OCI-M2 (cell line): Measurements from ENCODE around the gene ARFGAP2.

Source experiments
- DNase-seq: peaks from one replicate; lab custom pipeline; 2025; ENCODE audit not compliant: unreplicated experiment; lab: John Stamatoyannopoulos, UW

The ARFGAP2 gene

DNA sequence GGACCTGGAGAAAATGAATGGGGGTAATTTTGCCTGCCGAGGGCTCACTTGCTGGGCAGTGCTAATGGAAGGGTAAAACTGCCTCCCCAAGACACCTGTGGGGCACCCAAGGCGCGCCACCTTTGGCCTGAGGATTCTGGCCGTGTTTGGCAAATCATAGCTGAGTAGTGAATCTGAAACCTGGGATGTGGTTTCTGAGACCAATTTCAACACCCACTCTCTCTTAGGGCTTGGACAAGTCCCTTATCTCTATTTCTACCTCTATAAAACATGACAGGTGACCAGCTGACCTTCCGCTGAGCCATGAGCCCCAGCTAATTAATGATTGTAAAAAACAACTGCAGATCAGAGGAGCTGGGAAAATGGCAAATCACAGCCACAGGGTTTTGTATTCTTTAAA is 11.0 kb upstream of the ARFGAP2 start:
- no peak for DNase-seq

DNA sequence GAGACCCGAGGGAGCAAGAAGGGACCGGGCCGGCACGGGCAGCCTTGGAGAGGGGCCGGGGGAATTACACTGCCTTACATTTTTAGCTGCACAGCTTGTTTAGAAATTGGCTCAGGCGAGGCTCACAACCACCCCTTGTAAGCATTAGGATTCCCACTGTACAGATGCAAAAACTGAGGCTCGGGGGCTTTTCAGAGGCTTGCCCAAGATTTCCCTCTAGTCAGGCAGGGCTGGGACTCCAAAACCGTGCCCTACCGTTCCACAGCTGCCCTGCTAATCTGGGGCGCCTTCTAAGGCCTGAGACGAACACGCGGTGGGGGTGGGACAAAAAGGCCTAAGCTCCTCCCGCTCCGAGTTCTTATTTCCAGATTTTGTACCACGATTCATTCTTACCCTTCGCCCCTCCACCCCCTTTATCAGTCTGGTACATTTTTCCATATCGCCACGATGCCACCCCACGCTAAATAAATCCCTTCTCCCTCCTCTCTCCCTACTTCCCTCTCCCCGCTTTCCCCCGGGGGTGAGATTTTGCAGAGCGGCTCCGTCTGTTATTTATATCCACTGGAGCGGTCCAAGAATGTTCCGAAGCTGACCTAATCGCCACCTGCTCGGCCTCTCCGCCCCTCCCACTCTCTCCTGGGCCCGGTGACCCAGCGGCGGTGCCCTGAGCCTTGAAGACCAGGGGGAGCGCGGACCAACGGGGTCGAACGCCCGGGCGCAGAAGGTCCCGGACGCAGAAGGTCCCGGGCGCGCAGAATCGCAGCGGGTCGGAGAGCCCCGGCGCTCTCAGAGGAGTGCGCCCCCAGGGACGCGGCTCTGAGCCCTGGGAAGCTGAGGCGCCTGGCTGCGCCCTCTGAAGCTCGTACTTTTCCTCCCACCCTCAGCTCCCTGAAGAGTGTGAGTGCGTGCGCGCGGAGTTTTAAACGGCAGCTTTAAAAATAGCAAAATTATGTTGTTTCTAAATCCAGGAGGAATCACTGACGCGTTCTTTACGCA is 10.3 kb upstream of the ARFGAP2 start:
- no peak for DNase-seq

DNA sequence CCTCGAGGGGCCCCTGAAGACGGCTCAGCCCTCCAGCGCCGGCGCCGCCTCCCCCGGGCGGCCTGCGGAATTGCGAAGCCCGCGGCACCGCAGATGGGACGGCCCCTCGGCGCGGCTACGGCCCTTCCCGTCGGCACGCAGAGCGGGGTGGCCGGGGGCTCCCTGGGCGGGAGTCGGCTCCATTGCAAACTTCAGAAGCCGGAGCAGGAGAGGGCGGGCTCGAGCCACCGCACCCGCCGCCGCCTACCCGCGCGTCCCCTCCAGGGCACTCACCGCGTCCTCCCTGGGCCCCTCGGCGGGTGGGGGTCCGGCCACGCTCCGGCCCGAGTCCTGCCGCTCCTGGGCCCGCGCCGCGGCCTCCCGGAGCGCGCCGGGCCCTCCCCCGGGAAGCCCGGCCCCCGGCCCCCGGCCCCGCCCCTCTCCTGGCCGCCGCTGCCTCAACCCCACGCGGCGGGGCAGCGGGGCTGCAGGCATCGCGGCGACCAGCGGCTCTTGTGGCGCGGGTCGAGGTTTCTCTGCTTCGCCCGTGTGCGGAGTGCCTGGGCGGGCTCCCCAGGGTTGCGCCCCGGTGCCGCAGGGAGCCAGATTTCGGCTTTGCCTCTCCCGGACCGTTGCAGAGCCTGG is 9.5 kb upstream of the ARFGAP2 start, which contains the start of gene PACSIN3:
Gene PACSIN3 (minus strand): TSS at position 359 of the 624 bp plus-strand sequence. CDS start 3,707 bp downstream, outside the sequence.
- no peak for DNase-seq

DNA sequence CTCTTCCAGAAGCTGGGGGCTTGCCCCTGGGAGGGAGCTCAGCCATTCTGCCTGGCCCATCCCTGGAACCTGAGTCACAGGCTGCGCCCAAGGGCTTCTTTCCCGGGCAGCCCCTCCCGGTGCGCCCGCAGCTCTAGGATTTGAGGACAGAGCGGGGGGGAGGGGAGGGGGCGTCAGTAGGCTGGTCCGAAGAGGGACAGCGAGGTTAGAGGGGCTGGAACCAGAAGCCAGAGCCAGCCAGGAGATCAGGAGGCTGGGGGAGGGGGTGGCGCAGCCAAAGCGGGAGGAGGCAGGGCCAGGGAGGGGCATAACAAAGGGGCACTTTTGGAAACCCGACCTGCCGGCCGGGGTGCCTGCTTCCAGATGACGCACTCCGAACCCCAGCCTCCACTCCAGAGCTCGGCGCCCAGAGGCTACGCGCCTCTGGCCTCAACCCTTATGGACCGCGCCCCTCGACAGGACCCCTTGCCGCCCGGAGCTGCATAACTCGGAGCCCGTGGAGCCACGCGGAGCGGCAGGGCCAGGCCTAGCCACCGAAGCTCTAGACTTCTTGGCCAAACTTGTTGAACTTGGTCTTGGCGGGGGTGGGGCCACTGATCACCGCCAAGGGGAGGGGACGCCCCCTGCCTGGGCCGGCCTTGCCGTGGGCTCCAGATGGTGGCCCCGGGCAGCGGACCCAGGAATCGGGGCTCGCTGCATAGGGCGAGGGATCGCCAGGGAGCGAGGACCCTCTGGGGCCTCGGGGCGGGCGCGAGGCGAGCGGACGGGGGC is 8.8 kb upstream of the ARFGAP2 start:
- DNase-seq, result no peak

DNA sequence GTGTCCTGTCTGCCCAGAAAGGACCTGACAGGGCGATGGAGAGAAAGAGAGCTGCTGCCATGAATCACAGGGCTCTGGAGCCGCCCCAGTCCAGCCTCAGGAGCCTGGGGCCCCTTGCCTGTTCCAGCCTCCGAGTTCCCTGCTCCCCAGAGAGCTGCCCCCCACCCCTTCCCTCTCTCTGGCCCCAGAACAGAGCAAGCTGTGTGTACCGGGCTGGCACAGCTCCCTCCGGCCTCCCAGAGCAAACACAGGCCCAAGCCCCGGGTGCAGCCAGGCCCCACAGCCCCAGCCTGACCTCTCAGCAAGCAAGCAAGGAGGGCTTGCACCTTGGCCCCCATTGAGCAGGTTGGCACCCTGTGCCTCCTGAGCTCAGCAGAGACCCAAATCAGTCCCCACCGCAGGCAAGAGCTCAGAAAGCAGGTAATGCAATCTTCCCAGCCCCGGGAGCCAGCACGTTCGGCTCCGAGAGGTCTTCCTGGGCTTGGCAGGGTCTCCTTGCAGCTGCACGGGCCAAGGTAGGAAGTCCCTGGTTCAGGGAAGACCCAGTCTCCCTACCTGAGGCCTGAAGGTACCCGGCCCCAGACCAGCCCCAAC is 8.1 kb upstream of the ARFGAP2 start:
- no peak for DNase-seq

DNA sequence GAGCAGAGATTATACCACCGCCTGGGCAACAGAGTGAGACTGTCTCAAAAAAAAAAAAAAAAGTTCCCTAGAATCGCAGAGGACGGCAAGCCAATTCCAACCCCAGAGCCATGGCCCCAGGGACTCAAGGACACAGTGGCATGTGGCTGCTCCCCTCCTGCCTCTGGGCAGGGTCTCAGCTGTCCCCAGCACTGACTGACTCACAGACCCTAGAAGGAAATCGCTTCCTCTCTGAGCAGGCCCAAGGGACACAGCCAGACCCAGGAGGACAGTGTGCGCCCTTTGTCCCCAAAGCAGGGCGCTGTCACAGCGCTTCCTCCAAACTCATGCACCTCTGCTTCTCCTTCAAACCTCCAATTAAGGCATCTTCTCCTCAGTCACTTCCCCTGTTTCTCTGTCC is 7.3 kb upstream of the ARFGAP2 start:
- DNase-seq, result no peak

DNA sequence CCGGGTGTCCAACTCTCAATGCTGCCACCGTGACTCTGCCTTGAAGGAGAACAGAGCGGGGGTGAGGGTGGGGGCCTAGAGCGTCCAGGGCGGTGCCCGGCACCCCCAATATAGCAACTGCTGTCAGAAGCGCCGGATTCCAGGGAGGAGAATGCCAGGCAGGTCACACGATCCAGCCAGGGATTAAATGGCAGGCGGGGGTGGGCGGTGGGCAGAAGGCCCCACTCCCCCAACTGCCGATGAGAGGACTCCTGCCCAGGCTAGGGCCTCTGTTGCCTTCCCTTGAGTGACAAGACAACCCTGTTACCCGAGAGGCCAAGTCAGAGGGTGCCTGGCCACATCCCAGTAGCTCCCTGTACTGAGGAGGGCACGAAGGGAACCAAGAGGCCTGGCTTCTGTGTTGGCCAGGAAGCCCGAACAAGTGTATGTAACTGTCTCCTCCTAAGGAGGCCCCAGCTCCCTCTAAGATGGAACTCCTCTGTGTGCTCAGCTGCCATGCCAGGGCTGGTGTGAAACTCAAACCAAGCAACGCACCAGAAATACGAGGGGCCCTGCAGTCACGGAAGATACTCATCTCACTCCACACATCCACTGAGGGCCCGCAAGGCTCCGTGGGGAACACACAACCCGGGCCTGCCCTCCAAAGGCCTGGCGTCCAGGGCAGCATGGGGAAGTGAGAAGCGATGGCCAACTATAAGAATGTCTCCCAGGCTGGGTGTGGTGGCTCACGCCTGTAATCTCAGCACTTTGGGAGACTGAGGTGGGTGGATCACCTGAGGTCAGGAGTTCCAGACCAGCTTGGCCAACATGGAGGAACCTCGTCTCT is 6.6 kb upstream of the ARFGAP2 start:
- no peak for DNase-seq

DNA sequence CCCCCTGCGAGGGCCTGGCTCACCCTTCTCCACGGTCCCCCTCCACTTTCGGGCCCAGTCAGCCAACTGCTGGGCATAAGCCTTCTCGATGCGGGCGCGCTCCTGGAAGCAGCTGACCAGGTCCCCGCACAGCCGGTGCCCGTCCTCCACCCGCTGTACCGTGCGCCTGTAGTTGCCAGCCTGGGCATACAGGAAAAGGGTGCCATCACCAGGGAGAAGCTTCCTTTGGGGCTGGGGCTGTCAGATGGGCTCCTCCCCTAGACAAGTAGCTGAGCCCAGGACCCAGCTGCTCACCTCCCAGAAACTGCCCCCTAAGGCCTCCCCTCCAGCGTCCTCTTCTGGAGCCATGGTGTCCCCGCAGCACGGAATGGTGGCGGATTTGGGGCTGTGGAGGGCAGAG is 5.7 kb upstream of the ARFGAP2 start:
- DNase-seq, result no peak

DNA sequence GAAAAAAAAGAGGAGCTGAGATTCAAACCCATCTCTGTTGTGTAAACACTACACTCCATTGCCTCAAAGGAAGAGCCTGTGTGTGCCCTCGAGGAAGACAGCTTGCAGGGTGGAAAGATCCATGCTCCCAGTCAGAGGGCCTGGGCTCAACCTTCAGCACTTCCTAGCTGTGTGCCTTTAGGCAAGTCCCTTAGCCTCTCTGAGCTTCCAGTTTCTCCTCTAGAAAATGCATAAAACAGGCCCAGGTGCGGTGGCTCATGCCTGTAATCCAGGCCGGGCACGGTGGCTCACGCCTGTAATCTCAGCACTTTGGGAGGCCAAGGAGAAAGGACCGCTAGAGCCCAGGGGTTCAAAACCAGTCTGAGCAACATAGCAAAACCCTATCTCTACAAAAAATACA is 4.6 kb upstream of the ARFGAP2 start:
- DNase-seq, result no peak

DNA sequence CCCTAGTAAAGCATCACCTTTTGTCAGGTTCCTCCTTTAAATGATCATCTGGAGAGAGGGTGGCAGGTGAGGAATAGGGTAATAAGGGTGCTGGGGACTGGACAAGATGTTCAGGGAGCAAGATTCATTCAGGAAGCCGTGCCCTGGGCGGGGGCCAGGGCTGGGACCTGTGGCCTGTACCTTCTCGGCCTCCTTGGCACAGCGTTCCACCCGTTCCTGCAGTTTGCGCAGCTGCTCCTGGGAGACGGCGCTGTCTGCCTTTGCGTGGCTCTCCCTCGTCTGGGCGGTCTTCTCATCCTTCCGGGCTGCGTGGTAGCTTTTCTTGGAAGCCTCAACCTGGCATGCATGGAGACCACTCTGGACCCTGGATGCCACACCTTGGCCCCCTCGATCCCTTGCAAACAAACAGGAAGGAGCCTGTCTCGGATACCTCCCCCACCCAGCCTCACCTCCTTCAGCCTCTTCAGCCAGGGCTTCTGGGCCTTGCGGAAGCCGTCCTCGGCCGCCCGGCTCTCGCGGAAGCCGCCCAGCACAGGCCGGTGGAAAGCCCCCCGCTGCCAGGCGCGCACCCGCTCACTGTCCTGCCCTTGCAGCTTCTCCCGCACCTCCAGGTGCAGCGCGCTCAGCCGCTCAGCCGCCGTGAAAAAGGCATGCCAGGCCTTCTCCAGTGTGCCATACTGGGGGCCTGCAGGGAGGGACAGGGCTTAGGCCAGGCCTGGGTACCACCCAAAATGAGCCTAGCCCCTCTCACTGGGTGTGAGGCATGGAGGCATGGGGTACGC is 3.5 kb upstream of the ARFGAP2 start:
- DNase-seq, result no peak

DNA sequence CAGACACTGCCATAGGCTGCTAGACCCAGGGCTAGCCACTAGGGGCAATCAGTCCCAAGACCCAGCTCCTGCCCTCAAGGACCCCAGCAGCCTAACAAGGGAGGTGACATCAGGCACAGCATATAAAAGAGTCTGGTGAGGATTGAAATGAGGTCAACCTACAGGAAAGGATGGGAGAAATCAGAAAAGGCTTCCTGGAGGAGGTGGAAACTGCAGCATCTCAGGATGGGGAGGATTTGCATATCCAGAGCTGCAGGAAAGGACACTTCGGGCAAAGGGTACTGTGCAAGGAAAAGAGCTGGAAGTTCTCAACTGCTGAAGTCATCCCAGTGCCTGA is 2.9 kb upstream of the ARFGAP2 start:
- DNase-seq, result no peak

DNA sequence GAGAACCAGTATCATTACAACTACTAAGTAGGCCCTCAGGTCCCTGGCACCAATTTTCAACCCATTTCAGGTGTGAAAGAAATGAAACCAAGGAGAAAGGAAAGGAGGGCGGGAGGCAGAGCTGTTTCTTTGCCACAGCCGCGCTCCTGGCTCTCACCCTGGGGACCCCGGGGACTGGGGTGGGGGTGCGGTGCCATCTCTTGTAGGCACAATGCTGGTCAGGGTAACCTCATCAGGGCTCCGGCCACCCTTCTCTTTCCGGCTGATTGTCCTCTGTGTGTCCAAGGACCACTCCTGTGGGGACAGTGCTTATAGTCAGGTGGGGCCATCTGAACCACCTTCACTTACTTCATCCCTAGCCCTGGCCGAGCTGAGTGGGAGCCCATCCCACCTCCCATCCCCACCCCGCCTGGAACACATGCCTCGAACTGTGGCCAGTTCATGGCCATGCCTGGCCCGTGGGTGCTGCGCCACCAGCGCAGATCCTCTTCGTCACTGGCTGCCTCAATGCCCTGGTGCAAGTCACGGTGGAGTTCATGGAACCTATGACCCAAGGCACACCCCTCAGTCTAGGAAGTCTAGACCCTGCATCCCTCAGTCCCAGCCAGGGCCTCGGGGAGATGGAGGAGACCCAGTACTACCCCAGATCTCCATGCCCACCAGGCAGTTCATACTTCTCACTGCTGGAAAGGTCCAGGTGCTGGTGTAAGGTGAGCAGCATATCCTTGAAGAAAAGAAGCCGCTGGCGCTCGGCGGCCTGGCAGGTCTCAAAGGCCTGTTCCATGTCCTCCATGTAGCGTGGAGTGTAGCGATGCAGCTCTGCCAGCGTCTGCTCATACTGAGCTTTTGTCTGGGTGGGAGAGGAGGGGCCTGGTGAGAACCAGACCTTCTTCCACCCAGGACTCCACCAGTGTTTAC is 2.3 kb upstream of the ARFGAP2 start:
- no peak for DNase-seq

DNA sequence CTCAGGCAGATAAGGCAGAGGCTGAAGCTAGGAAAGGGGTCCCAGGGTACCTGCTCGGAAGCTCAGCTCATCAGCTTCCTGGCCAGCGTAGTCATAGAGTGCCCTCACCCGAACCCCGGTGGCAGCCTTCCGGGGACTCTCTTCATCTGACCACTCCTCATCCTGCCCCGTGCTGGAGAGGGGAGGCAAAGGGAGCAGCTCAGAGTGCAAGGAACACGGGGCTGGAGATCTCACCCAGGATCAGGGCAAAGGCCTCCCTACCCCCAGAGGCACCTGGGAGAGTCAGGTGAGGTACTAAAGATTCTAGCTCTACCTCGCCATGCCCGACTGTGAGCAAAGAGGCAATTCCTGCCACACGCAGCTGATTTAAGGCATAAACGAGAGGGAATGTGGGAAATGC is 1.6 kb upstream of the ARFGAP2 start:
- DNase-seq, result no peak

DNA sequence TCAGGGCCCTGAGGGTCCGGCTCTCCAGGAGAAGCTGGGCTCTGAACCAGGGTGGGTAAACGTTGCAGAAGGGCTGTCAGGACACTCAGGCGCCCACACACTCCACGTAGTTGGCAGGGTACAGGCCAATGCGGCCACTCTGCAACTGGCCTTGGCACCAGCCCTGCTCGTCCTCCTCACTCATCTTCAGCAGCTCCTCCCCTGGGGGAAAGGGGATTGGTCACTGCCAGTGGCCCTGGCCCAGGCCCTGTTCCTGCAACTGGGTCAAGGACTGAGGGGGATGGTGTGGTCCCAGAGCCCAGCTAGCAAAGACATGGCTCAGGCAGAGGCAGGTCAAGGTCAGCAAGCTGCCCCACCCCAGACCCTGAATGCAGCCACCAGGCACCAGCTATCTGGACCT is 1.2 kb upstream of the ARFGAP2 start:
- DNase-seq, result no peak

DNA sequence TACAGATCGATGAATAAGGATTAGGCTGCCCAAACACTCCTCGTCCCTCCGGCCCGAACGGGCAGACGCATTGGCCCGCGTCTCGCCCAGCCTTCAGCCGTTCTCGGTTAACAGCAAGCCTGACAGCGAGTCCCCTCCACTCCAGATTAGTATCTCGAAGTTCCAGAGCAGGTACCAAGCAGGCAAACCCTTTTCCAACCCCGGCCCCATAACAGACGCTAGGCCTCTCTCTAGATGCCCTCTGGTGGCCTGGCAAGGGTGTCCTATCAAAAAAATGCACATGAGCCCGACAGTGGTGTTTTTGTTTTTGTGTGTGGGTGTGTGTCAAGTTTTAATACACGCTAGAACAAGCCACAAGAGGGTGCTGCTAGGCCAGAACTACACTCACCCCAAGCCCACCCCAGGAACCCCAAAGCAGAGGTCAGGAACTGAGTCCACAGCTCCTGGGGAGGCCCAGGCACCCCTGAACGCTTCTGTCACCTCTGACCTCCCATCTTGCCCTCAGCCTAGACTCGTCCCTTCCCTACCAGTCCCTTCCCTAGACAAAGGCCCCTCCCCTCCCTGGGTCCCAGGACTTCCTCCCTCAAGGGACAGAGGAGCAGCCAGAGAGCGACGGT is 658 bp upstream of the ARFGAP2 start:
- DNase-seq, result no peak

DNA sequence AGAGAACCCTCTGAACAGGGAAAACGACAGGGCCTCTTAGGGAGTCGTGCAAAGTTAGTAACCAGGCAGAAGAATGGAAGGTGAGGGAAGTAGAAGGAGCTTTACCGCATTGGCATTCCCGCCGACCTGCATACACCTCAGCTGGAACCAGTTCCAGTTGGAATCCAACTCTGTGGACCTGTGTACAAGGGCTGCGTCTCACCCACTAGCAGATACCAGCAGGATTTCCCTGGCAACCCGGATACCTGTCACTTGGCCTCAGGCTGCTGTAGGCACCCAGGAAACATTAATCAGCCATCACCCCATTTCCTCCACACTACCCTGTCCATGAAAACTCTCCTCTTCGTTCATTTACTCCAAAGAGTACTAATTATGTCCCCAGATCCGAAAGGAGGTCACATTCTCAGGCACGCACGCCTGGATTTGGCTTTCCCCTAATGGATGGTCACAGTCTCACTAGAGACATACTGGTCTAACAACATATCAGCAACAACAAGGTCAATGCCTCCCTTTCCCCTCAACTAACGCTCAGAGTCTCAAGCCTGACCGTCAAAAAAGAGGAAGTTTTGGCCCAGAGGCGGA is 842 bp downstream of the ARFGAP2 start:
- no peak for DNase-seq

DNA sequence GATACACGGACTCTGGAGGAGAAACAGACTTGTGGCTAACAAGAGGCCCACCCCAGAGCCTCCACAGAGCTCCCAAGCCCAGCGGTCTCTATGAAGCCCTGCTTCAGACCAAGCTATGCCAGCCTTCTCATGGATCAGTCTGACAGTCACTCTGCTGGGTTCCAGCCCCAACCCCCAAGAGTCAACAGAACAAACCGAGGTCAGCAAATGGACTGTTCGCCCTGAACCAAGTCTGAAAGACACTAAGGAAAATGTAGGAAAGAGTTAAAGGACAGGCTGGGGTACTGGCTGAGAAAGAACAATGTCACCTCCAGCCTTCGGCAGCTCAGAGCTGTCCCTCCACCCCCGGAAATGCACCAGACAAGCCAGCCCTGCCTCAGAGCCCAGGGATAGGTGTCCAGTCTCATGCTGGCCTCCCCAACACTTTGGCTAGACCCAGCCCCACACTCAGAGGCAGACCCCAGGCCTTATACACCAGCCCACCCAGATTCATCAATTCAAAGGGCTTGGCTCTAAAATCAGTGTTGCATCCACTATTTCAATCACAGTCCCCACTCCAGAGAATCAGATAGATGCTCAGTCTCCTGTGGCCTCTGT is 3.8 kb downstream of the ARFGAP2 start:
- no peak for DNase-seq
